CD4-positive, alpha-beta T cell treated with Interleukin-15 for 1 hour (primary cell): ENCODE data around the gene HIF1A.
"Not testable (repeated sequence)": the region's sequence is repeated elsewhere in the genome, so short reads cannot be mapped to it uniquely, and the experiment has no call there.

Experiments
- DNase-seq: peaks from one replicate; pipeline ENCODE4 v3.0.0-alpha.2; 2020

Gene HIF1A

DNA sequence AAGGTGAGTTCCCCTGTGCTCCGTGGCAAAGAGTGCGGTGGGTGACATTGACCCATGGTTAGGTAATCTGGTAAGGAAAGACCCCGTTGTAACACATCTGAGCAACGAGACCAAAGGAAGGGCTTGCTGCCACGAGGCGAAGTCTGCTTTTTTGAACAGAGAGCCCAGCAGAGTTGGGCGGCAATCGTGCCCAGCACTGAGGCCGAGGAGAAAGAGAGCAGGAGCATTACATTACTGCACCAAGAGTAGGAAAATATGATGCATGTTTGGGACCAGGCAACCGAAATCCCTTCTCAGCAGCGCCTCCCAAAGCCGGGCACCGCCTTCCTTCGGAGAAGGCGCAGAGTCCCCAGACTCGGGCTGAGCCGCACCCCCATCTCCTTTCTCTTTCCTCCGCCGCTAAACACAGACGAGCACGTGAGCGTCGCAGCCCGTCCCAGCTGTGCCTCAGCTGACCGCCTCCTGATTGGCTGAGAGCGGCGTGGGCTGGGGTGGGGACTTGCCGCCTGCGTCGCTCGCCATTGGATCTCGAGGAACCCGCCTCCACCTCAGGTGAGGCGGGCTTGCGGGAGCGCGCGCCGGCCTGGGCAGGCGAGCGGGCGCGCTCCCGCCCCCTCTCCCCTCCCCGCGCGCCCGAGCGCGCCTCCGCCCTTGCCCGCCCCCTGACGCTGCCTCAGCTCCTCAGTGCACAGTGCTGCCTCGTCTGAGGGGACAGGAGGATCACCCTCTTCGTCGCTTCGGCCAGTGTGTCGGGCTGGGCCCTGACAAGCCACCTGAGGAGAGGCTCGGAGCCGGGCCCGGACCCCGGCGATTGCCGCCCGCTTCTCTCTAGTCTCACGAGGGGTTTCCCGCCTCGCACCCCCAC is at the start of gene HIF1A:
HIF1A (plus strand) TSS at position 684 of the 865 bp plus-strand sequence. CDS start 292 bp downstream, outside the sequence.
- peak; percentile 98 for DNase-seq

DNA sequence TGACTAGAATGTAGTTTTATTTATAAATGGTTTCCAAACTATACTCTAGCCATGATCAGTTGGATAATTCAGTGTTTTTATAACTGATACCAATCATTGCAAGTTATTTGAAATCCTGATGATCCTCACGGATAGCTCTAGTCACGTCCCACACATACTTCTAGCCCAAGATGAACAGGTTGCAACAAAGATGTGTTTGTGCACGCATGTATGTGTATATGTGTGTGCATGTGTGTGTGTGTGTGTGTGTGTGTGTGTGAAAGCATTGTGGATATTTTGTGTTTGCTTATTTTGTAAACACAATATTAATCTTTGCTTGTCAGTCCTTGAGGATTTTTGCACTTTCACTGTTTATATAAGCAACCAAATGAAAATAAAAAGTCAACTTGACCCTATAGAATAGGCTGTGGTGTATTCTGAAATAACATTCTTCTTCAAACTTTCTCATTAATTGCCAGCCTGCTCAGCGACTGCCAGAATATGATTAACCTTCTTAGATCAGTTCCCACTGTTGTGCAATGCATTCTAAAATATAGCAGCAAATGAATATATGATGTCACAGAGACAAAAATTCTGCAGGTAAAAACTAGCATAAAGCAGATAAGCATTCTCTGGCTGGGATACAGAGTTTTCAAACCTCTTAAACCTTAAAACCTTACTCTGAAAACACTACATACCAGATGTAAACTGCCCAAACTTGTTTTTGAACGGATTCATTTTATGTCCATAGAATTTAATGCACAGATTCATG is 48.8 kb upstream of the HIF1A start:
- DNase-seq = no peak

- DNase-seq = no peak
These were observed 47.6 kb upstream of the HIF1A start for GRCh38 chr14:61647704-61648103.

- no peak for DNase-seq
These were observed 46.9 kb upstream of the HIF1A start for GRCh38 chr14:61648377-61648776.

DNA sequence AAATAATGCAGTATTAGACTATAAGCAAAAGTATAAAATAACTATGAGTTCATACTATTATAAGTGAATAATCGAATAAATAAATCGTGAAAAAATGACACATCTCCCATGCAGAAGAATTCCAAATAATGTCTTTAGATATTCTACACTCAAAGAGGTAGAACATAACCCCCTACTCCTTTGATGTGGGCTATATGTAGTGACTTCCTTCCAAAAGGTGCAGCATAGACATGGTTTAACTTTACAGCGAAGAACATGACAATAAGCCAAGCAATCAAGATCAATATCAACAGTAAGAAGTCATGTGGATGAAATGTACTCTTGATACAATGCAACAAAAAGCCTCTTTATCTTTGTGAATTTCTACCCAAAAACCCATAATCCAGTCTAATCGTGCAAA is 46.0 kb upstream of the HIF1A start:
- DNase-seq = no peak

DNA sequence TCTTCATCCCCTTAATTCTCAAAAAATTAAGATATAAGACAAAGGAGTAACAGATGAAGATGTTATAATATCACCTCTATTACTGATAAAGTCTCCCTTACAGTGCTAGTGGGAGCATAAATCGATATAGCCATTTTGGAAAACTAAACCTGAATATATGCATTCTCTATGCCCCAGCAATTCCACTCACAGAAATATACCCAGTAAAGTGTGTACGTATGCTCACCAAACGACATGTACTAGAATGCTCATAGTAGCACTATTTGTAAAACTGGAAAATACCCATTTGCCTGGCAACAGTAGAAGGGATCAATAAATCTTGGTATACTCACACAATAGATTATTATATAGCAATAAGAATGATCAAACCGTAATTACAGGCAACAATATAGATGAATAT is 44.0 kb upstream of the HIF1A start:
- no peak for DNase-seq

DNA sequence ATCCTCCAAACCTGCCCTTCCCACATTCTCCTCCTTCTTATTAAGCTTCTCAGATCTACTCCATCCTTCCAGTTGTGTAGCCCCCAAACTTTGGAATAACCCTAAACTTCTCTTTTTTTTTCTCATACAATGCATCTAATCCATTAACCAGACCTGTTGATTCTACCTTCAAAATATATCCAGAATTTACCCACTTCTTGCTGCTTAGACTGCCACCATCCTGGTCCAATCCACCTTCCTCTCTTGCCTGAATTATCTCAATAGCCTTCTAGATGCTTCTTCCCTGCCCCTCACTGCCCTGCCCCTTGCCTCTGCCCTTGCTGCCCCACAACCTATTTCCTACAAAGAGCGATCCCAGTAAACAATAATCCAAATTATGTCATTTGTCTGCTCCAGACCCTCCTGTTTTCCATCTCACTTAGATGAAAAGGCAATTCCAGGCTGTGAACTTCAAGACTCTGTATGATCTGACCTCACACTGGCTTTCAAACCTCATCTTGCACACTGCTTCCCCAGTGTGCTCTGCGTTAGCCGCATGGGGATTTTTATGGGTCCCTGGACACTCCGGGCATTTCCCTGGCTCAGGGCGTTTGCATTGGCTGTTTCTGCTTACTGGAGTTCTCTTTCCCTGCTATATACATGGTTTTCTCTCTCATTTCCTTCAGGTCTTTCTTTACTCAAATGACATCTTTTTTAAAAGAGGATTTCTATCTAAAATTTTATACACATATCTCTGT is 42.6 kb upstream of the HIF1A start:
- no peak for DNase-seq

GRCh38 chr14:61653507-61653906 is 41.8 kb upstream of the HIF1A start:
- no peak for DNase-seq

- DNase-seq = no peak
These were observed 41.3 kb upstream of the HIF1A start for GRCh38 chr14:61654026-61654425.

- DNase-seq = no peak
These were observed 39.5 kb upstream of the HIF1A start for GRCh38 chr14:61655777-61656176.

DNA sequence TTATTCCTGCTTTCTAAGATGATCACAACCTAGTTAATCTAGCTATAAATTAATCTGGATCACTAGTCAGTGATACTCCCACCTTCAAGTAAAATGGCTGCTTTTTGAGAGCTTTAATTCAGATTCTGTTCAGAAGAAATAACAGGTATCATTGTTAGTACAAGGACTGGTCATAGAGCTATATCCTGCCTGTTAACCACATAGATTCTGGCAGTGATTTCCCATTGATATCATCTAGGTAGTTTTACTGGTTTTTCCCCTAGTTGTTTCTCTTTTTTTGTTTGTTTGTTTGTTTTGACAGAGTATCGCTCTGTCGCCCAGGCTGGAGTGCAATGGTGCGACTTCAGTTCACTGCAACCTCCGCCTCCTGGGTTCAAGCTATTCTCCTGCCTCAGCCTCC is 39.0 kb upstream of the HIF1A start:
- DNase-seq = no peak

DNA sequence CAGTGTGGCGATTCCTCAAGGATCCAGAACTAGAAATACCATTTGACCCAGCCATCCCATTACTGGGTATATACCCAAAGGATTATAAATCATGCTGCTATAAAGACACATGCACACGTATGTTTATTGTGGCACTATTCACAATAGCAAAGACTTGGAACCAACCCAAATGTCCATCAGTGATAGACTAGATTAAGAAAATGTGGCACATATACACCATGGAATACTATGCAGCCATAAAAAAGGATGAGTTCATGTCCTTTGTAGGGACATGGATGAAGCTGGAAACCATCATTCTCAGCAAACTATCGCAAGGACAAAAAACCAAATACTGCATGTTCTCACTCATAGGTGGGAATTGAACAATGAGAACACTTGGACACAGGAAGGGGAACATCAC is 37.2 kb upstream of the HIF1A start:
- not testable (repeated sequence) for DNase-seq

- DNase-seq = no peak
These were observed 35.7 kb upstream of the HIF1A start for GRCh38 chr14:61659582-61659981.

- no peak for DNase-seq
These were observed 33.6 kb upstream of the HIF1A start for GRCh38 chr14:61661471-61662400.

- peak; percentile 77 for DNase-seq
These were observed 32.6 kb upstream of the HIF1A start for GRCh38 chr14:61662437-61663311.

- no peak for DNase-seq
These were observed 31.9 kb upstream of the HIF1A start for GRCh38 chr14:61663312-61663979.

GRCh38 chr14:61668282-61668681 is 27.0 kb upstream of the HIF1A start:
- no peak for DNase-seq

DNA sequence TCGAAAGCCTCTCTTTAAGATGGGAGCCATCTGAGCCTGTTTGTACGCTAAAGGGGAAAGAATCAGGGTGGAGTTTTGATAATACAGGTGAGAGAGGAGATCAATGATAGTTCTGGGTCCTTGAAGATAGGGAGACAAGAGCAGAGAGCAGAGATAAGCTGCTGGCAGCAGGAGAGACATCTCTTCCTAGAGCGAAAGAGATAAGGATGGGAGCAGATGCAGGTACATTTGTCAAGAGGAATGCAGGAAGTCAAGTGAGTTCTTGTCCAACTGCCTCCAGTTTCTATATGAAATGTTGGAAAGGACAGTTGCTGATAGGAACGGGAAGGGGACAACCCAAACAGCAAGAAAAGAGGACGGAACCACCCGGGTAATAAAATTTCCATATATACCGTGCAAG is 24.7 kb upstream of the HIF1A start:
- no peak for DNase-seq

DNA sequence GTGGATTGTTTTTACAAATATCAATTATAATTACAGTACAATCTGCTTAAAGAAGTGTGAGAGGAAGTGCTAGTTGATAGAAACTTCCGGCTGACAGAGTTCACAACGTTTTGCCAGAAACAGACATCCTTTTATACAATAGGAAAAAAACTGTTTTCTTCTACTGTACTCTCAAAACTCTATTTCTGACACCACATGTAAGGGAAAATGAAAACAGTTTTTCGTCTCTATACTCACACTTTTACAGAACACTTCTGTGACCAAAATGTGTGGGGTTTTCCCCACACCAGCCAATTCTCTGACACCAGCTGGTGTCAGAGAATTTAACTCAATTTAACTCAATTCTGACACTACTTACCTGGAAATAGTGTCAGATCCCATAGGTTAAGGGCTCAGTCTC is 24.2 kb upstream of the HIF1A start:
- peak; percentile 55 for DNase-seq

DNA sequence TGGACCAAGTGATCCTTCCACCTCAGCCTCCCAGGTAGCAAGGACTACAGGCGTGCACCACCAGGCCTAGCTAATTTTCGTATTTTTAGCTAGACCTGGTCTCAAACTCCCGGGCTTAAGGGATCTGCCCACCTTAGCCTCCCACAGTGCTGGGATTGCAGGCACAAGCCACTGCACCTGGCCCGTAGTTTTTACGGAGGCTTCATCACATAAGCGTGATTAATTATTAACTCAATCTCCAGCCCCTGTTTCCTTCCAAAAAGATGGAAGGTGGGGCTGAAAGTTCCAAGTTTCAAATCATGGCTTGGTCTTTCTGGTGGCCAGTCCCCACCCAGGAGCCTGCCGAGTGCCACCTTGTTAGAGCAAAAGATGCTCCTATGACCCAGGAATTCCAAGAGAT is 22.5 kb upstream of the HIF1A start:
- no peak for DNase-seq

GRCh38 chr14:61673305-61673704 is 22.0 kb upstream of the HIF1A start:
- no peak for DNase-seq
